GM21717 (cell line): ENCODE data around the gene SFT2D2.

Experiments used
- ATAC-seq: cut with Tn5 transposase; IDR thresholded peaks from one replicate; pipeline ENCODE4 v1.9.1; 2021; ENCODE audit warnings: mild to moderate bottlenecking, moderate library complexity; ENCODE audit not compliant: unreplicated experiment

Gene SFT2D2

GRCh38 chr1:168301664-168302320 lies 76.0 kb downstream of the SFT2D2 start:
- ATAC-seq = no peak
